NCI-H510A treated with DMSO at 0.1 percent for 48 hours (cell line): Measurements from ENCODE around the gene MOCS3.

ENCODE experiments used
- DNase-seq: peaks from one replicate; lab custom pipeline; 2025; lab: John Stamatoyannopoulos, UW

The MOCS3 gene

DNA sequence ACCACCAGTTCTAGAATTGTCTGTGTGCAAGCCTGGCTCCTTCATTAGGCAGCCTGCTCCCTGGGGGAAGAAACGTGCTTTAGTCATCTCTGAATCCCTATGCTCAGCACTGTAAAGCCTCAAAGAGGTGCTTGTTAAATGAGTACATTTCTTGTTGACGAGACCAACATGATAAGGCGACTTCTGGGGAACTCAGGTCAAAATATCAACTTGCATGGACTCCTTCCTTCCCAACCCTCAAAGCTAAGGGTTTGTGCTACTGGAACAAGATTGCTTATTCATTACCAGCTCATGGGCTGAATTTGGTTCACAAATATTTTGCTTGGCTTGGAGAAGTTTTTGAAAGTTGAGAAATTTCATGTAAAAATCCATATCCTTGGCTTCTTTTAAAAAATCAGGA lies 53.7 kb downstream of the MOCS3 start:
- no peak for DNase-seq
